Ishikawa (cell line): ENCODE measurements around the gene RAVER2.

Experiments
- CEBPB ChIP-seq: IDR thresholded peaks from 2 replicates; pipeline ENCODE4 v1.6.1; 2012
- CREB1 ChIP-seq: IDR thresholded peaks from 2 replicates; pipeline ENCODE4 v1.6.1; 2012; ENCODE audit warnings: low read depth
- EGR1 ChIP-seq: IDR thresholded peaks from 2 replicates; pipeline ENCODE4 v1.6.1; 2012
- EP300 ChIP-seq: IDR thresholded peaks from 2 replicates; pipeline ENCODE4 v1.6.1; 2012; ENCODE audit warnings: borderline replicate concordance
- FOXM1 ChIP-seq: IDR thresholded peaks from 2 replicates; pipeline ENCODE4 v1.6.1; 2012; ENCODE audit warnings: low read depth, borderline replicate concordance
- NFIC ChIP-seq: IDR thresholded peaks from 2 replicates; pipeline ENCODE4 v1.6.1; 2012
- RAD21 ChIP-seq: IDR thresholded peaks from 2 replicates; pipeline ENCODE4 v1.6.1; 2012; ENCODE audit warnings: low read depth
- TAF1 ChIP-seq: IDR thresholded peaks from 2 replicates; pipeline ENCODE4 v1.6.1; 2012; ENCODE audit warnings: low read depth, mild to moderate bottlenecking
- TCF12 ChIP-seq: IDR thresholded peaks from 2 replicates; pipeline ENCODE4 v1.6.1; 2012; ENCODE audit warnings: low read depth
- TEAD4 ChIP-seq: IDR thresholded peaks from 2 replicates; pipeline ENCODE4 v1.6.1; 2012
- YY1 ChIP-seq: IDR thresholded peaks from 2 replicates; pipeline ENCODE4 v1.6.1; 2012; ENCODE audit warnings: low read depth
- ZBTB7A ChIP-seq: IDR thresholded peaks from 2 replicates; pipeline ENCODE4 v1.6.1; 2012; ENCODE audit warnings: low read depth
- TF ChIP-seq, protein P1 (sequence below): IDR thresholded peaks from 2 replicates; pipeline ENCODE4 v1.6.1; 2012; ENCODE audit warnings: low read depth, mild to moderate bottlenecking
- TF ChIP-seq, protein P2 (sequence below): IDR thresholded peaks from 2 replicates; pipeline ENCODE4 v1.6.1; 2012
- TF ChIP-seq, protein P3 (sequence below): IDR thresholded peaks from 2 replicates; pipeline ENCODE4 v1.6.1; 2012

The RAVER2 gene

DNA sequence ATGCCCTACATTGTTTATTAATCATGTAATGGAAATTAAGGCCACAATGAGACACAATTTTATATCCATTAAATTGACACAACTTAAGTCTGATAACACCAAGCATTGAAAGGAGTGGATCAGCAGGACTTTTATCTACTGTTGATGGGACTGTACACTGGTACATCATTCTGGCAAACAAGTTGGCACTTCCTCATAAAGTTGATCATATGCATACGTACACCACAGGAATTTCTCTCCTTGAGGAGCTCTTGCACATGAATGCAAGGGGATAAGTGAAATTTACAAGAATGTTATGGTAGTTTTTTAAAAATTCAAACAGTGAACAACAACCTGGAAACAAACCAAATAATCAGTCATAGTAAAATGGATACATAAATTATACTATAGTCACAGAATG, 20.1 kb downstream of the RAVER2 start:
- TF ChIP-seq NFIC (no peak), TAF1 (no peak), EP300 (no peak), FOXM1 (no peak), YY1 (no peak), CEBPB (no peak), ZBTB7A (no peak)

DNA sequence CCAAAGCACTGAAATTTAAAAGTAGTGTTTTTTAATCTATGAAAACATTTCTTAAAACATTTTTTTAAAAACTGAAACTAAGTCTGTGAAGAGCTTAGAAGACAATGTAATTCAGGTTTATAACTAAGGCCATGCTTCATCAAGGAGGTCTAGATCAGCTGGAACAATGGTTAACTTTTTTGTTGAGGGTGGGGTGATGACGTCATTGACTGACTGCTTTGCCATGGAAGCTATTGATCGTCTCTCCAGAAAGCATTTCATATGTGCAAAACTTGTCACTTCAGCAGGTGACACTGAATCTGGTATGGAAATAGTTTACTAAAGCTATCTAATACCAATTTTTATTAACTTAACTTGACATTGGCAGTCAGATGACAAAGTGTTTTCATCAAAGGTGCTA, 21.0 kb downstream of the RAVER2 start:
- TF ChIP-seq RAD21, result no peak
- TF ChIP-seq, protein P1, sequence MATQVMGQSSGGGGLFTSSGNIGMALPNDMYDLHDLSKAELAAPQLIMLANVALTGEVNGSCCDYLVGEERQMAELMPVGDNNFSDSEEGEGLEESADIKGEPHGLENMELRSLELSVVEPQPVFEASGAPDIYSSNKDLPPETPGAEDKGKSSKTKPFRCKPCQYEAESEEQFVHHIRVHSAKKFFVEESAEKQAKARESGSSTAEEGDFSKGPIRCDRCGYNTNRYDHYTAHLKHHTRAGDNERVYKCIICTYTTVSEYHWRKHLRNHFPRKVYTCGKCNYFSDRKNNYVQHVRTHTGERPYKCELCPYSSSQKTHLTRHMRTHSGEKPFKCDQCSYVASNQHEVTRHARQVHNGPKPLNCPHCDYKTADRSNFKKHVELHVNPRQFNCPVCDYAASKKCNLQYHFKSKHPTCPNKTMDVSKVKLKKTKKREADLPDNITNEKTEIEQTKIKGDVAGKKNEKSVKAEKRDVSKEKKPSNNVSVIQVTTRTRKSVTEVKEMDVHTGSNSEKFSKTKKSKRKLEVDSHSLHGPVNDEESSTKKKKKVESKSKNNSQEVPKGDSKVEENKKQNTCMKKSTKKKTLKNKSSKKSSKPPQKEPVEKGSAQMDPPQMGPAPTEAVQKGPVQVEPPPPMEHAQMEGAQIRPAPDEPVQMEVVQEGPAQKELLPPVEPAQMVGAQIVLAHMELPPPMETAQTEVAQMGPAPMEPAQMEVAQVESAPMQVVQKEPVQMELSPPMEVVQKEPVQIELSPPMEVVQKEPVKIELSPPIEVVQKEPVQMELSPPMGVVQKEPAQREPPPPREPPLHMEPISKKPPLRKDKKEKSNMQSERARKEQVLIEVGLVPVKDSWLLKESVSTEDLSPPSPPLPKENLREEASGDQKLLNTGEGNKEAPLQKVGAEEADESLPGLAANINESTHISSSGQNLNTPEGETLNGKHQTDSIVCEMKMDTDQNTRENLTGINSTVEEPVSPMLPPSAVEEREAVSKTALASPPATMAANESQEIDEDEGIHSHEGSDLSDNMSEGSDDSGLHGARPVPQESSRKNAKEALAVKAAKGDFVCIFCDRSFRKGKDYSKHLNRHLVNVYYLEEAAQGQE, result no peak
- no peak for TF ChIP-seq ZBTB7A
- TF ChIP-seq EP300, result no peak
- no peak for TF ChIP-seq FOXM1
- no peak for TF ChIP-seq NFIC
- TF ChIP-seq CREB1, result no peak
- TF ChIP-seq TCF12, result no peak
- no peak for TF ChIP-seq YY1
- no peak for TF ChIP-seq CEBPB
- TF ChIP-seq, protein P2, sequence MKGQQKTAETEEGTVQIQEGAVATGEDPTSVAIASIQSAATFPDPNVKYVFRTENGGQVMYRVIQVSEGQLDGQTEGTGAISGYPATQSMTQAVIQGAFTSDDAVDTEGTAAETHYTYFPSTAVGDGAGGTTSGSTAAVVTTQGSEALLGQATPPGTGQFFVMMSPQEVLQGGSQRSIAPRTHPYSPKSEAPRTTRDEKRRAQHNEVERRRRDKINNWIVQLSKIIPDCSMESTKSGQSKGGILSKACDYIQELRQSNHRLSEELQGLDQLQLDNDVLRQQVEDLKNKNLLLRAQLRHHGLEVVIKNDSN, result no peak
- TF ChIP-seq, protein P3, sequence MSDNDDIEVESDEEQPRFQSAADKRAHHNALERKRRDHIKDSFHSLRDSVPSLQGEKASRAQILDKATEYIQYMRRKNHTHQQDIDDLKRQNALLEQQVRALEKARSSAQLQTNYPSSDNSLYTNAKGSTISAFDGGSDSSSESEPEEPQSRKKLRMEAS, result no peak
- no peak for TF ChIP-seq TEAD4
- TF ChIP-seq TAF1, result no peak
- TF ChIP-seq EGR1, result no peak

DNA sequence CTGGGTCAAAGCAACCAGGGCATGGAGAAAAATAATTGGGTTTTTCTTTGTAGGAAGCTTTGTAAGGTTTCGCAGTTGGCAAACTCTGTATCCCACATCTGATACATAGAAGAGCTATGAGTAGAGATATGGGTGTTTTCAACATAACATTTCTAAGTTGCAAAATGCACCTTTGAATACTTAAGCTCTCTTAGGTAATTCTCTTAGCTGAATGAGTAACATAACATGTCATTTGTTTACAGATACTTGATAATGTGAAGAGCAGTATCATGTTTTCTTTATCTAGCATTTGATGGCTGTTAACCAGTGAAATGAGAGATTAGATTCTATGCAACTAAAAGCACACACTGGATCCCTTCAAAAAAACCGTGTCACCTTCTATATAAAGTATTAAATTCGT, 21.6 kb downstream of the RAVER2 start:
- TF ChIP-seq EP300 (no peak), CREB1 (no peak), FOXM1 (no peak)

DNA sequence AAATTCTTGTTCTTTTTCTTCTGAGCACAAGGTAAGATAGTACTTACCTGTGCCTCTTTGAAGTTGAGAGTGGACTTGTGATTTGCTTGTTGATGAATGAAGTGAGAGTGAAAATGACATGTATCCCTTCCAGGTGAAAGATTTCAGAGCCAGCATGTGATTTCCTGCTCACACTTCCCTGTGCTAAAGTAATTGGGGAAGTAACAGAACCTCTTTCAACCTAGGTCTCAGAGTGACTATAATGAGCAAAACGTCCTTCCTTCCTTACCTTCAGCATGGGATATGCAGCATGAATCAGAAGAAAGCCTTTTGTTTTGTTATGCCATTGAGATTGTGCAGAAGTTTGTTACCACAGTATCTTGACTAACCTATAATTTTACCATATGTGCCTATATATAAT, 24.6 kb downstream of the RAVER2 start:
- no peak for TF ChIP-seq ZBTB7A
- TF ChIP-seq CREB1, result no peak
- TF ChIP-seq CEBPB, result no peak
- no peak for TF ChIP-seq RAD21
- TF ChIP-seq, protein P3, result no peak
- TF ChIP-seq YY1, result no peak

DNA sequence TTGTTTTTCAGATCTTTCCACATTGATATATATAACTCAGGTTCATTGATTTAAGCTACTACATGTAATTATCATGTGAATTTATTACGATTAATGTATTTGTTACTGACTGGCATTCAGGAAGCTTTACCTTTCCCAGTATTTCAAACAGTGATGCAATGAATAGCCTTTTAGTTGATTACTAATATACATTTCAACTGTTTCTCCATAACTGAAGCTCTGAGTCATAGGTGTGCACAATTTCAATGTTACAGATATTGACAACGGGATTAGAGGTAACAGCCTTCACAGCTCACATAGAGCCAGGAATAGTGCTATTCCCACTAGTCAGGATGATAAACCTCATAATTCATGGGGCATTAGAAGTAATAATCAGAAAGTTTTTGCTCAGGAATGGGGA, 25.1 kb downstream of the RAVER2 start:
- TF ChIP-seq TEAD4 (no peak), TAF1 (no peak), YY1 (no peak), CREB1 (no peak), EP300 (no peak), EGR1 (no peak), CEBPB (no peak), TCF12 (no peak), FOXM1 (no peak), ZBTB7A (no peak), RAD21 (no peak), NFIC (no peak)
- TF ChIP-seq, protein P1, result no peak
- TF ChIP-seq, protein P2, result no peak
- TF ChIP-seq, protein P3, result no peak

DNA sequence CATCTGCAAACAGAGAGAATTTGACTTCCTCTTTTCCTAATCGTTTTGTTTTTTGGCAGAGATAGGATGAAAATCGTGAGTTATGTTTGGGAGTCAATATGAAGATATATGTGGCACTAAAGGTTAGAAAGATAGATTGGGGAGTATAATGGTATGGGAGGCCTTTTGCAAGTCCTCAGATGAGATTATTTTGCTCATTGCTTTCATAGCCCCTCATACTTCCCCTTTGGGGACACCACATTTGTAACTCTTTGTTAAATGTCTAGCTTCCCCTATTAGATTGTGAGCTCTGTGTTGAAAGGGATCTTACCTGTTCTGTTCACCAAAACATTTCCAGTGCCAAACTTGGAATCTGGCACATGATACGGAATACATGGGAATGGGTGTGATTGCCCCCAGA, 30.2 kb downstream of the RAVER2 start:
- TF ChIP-seq YY1, result no peak
- TF ChIP-seq, protein P3, result no peak
- no peak for TF ChIP-seq EP300
- no peak for TF ChIP-seq EGR1
- TF ChIP-seq, protein P1, result no peak
- no peak for TF ChIP-seq RAD21
- TF ChIP-seq TAF1, result no peak
- TF ChIP-seq TEAD4, result no peak
- no peak for TF ChIP-seq CREB1
- TF ChIP-seq CEBPB, result no peak
- TF ChIP-seq, protein P2, result no peak
- no peak for TF ChIP-seq FOXM1
- no peak for TF ChIP-seq NFIC
